Measurements from ENCODE around the gene TESK1.

Gene TESK1

GRCh38 chr9:35650341-35651158, 45.5 kb downstream of the TESK1 start, which contains the start of gene SIT1:
Gene SIT1, minus strand, starts transcription at chr9:35650931. Its CDS starts 78 bp downstream, at chr9:35650853.
- H3K79me2 ChIP-seq (ENCODE audit: insufficient read depth, low read length) = peaks cover 10% of the 10 kb centered on the region
- peak within 1 kb of the TSS; percentile 91 for H3K27ac ChIP-seq (ENCODE audit: low read depth, low read length)
- no peaks in the 10 kb centered on the region for H3K9me2 ChIP-seq (replicated peaks; ENCODE audit: insufficient read depth, low read length)
- peak within 1 kb of the TSS; percentile 78 for H3K4me3 ChIP-seq (ENCODE audit: insufficient read depth, low read length, poor library complexity, severe bottlenecking)
- peaks cover 49% of the 10 kb centered on the region for H3F3A ChIP-seq (ENCODE audit: insufficient read depth)
- H3K27me3 ChIP-seq (ENCODE audit: low read length) = no peaks in the 10 kb centered on the region
- no peaks in the 10 kb centered on the region for H4K20me1 ChIP-seq (ENCODE audit: low read depth, low read length)
- H3K36me3 ChIP-seq (ENCODE audit: low read length) = no peaks in the 10 kb centered on the region
- TF ChIP-seq EZH2phosphoT487 (conservative IDR thresholded peaks at IDR 0.05; ENCODE audit: low read length) (no peak), CTCF (IDR thresholded peaks at IDR 0.05; ENCODE audit: insufficient read depth, low read length, poor library complexity, severe bottlenecking) (no peak)
- peak within 1 kb of the TSS; percentile 54 for H2AFZ ChIP-seq (ENCODE audit: low read depth, low read length, severe bottlenecking)
- H3K4me2 ChIP-seq (ENCODE audit: low read depth, low read length, poor library complexity, severe bottlenecking) = peak within 1 kb of the TSS; percentile 80
- H3K9ac ChIP-seq (ENCODE audit: low read length) = peak within 1 kb of the TSS; percentile 76
- H3K9me3 ChIP-seq (ENCODE audit: insufficient read depth, low read length) = no peaks in the 10 kb centered on the region

- no peaks in the 10 kb centered on the region for H3K9me2 ChIP-seq (replicated peaks; ENCODE audit: insufficient read depth, low read length)
- H3K79me2 ChIP-seq (ENCODE audit: insufficient read depth, low read length) = peaks cover 10% of the 10 kb centered on the region
- H3K4me2 ChIP-seq (ENCODE audit: low read depth, low read length, poor library complexity, severe bottlenecking) = no peak overlapping the region
- no peaks in the 10 kb centered on the region for H4K20me1 ChIP-seq (ENCODE audit: low read depth, low read length)
- TF ChIP-seq EZH2phosphoT487 (conservative IDR thresholded peaks at IDR 0.05; ENCODE audit: low read length) (no peak), CTCF (IDR thresholded peaks at IDR 0.05; ENCODE audit: insufficient read depth, low read length, poor library complexity, severe bottlenecking) (no peak)
- no peaks in the 10 kb centered on the region for H3K9me3 ChIP-seq (ENCODE audit: insufficient read depth, low read length)
- H3K36me3 ChIP-seq (ENCODE audit: low read length) = no peaks in the 10 kb centered on the region
- H3K27ac ChIP-seq (ENCODE audit: low read depth, low read length) = no peak overlapping the region; the same call in 1 of the 2 replicates
- no peaks in the 10 kb centered on the region for H3K27me3 ChIP-seq (ENCODE audit: low read length)
- no peak overlapping the region for H3K4me3 ChIP-seq (ENCODE audit: insufficient read depth, low read length, poor library complexity, severe bottlenecking)
- H2AFZ ChIP-seq (ENCODE audit: low read depth, low read length, severe bottlenecking) = no peak overlapping the region
- H3F3A ChIP-seq (ENCODE audit: insufficient read depth) = peaks cover 45% of the 10 kb centered on the region
- H3K9ac ChIP-seq (ENCODE audit: low read length) = no peak overlapping the region
Measured at GRCh38 chr9:35651956-35652828, 47.1 kb downstream of the TESK1 start.

- peaks cover 42% of the 10 kb centered on the region for H3F3A ChIP-seq (ENCODE audit: insufficient read depth)
Measured at GRCh38 chr9:35652829-35653209, 47.8 kb downstream of the TESK1 start.

More at GRCh38 chr9:35652829-35653209, 47.8 kb downstream of the TESK1 start:
- Histone ChIP-seq H3K27me3 (ENCODE audit: low read length) (no peaks in the 10 kb centered on the region), H4K20me1 (ENCODE audit: low read depth, low read length) (no peaks in the 10 kb centered on the region), H3K9ac (ENCODE audit: low read length) (no peak overlapping the region), H3K4me2 (ENCODE audit: low read depth, low read length, poor library complexity, severe bottlenecking) (no peak overlapping the region), H3K4me3 (ENCODE audit: insufficient read depth, low read length, poor library complexity, severe bottlenecking) (no peak overlapping the region), H3K9me3 (ENCODE audit: insufficient read depth, low read length) (no peaks in the 10 kb centered on the region), H3K79me2 (ENCODE audit: insufficient read depth, low read length) (peaks cover 10% of the 10 kb centered on the region), H2AFZ (ENCODE audit: low read depth, low read length, severe bottlenecking) (no peak overlapping the region), H3K36me3 (ENCODE audit: low read length) (no peaks in the 10 kb centered on the region), H3K9me2 (replicated peaks; ENCODE audit: insufficient read depth, low read length) (no peaks in the 10 kb centered on the region), H3K27ac (ENCODE audit: low read depth, low read length) (no peak overlapping the region)
- TF ChIP-seq CTCF (IDR thresholded peaks at IDR 0.05; ENCODE audit: insufficient read depth, low read length, poor library complexity, severe bottlenecking) (no peak), EZH2phosphoT487 (conservative IDR thresholded peaks at IDR 0.05; ENCODE audit: low read length) (no peak)
